HG02610 (cell line): ENCODE results near the gene RBM28.
A peak's percentile ranks its signal among the peaks of the same experiment; 100 is the strongest.

Source experiments
- ATAC-seq: cut with Tn5 transposase; IDR thresholded peaks from one replicate; pipeline ENCODE4 v1.9.1; 2021; ENCODE audit warnings: mild to moderate bottlenecking, moderate library complexity; ENCODE audit not compliant: unreplicated experiment

The RBM28 gene, protein sequence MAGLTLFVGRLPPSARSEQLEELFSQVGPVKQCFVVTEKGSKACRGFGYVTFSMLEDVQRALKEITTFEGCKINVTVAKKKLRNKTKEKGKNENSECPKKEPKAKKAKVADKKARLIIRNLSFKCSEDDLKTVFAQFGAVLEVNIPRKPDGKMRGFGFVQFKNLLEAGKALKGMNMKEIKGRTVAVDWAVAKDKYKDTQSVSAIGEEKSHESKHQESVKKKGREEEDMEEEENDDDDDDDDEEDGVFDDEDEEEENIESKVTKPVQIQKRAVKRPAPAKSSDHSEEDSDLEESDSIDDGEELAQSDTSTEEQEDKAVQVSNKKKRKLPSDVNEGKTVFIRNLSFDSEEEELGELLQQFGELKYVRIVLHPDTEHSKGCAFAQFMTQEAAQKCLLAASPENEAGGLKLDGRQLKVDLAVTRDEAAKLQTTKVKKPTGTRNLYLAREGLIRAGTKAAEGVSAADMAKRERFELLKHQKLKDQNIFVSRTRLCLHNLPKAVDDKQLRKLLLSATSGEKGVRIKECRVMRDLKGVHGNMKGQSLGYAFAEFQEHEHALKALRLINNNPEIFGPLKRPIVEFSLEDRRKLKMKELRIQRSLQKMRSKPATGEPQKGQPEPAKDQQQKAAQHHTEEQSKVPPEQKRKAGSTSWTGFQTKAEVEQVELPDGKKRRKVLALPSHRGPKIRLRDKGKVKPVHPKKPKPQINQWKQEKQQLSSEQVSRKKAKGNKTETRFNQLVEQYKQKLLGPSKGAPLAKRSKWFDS

DNA sequence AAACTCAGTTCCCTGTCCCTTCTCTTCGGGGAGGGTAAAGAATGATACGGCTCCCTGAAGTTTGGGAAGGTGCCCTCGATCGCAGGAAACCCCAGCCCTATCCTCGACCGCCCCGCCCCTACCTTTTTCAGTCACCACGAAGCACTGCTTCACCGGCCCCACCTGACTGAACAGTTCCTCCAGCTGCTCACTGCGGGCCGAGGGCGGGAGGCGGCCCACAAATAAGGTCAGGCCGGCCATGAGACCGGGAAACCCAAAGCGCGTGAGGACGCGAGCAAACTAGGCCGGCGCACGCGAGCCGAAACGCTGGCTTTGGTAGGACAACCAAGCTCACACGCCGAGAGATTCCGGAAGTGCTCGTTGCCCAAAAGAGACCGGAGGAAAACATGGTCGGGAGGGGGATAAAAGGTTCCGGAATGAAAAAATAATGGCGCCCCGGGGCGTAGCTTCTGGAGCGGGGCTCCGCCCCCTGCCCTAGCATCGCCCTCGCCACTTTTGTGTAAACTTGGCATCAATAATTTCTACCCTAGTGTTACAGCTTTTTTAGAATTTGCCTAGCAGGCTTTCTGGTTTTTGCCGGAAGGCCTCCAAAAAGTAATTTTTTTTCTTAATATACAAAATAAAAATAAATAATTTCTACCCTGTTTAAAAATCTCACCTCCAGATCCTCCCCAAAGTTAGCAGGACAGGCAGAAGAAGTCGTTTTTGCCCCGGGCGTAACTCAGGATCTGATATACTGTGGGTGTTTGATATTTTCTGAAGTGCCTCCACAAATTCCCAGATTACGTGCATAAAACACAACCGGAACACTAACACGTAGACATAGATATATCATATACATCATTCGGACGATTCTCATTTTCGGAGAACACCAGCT lies at the start of gene RBM28:
Gene RBM28, minus strand, starts transcription at position 355 of the 877 bp plus-strand sequence. Its CDS starts 115 bp downstream, at position 240.
- ATAC-seq = peak; percentile 95

DNA sequence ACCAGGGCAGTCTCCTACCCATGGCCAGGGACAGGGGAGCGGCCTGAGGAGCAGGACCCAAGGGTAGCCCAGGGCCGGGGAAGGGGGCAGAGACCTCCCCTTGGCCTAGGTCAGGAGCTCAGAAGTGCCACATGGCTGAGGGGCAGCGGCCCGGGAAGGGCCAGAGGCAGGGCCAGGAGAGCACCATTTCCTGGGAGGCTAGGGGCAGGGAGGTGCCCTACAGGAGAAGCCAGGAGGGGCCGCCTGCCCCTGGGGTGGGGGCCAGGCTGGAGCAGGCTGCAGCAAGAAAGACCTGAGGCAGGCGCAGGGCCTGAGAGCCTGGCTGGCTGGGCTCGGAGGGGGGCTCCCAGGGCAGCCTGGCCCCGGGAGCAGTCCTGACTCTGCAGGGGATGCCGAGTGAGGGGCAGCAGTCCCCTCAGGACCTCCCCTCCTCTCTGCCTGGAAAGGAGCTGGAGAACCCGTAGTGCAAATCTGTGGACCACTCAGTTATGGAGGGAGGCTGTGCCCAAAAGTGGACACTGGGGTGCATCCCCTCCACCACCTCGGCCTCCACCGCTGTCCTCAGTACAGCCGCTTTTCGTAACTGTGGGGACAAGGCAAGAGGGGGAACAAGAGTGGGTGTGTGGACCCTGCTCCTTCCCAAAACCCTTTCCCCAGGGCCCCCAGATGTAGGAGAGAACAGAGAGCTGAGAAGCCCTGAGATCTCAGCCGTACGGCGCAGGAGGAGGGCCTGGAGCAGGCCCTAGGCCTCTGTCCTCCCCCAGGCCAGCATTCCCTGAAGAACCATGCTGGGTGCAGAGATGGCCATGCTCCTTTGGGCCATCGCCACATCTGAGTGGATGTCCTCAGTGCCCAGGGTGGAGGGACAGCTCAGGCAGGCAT lies 49.0 kb upstream of the RBM28 start:
- ATAC-seq = no peak

DNA sequence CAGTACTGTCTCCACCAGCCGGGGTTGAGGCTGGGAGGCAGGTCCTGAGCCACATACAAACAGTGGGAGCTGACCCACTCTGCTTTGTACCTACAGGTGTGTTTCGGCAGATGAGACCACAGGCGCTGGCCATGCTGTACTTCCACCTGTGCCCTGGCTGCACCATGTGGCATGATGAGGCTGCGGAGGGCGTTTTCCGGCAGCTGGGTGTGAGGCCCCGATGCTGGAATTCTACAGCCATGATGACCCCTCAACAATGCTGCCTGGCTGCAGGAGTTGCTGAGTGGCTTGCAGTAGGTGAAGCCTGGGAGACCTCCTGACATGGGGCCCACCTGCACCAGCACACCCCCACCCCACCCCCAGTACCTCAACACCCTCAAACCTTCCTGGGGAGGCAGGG lies 48.1 kb upstream of the RBM28 start:
- no peak for ATAC-seq

DNA sequence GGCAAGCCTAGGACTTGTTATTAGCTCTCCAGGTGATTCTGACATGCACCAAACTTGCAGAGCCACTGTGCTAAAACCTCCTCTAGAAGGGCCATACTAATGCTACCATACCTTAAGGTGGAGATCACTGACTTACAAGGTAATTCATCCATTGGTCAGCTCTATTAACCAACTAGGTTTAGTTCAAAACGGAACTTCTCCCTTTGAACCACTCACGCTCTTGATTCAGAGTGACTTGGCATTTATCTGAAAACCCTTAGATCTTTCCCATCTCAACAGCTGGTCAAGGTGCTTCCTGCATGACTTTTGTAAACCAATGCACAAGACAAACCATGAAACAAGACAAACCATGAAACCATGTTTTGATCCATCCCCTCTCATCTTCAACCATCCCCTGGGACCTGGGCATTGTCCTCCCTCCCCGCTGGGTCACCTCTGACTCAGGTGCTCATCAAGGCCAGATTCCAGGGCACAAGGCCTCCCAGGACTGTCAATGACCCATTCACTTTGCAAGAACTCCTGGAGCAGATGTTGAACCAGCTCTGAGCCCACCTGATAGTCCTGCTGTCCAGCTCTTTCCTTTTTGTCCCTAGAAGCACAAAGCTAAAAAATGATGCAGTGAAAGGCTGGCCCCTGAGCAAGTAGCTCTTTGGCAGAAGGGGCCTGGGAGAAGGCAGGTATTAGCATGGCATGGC lies 47.3 kb upstream of the RBM28 start:
- no peak for ATAC-seq

DNA sequence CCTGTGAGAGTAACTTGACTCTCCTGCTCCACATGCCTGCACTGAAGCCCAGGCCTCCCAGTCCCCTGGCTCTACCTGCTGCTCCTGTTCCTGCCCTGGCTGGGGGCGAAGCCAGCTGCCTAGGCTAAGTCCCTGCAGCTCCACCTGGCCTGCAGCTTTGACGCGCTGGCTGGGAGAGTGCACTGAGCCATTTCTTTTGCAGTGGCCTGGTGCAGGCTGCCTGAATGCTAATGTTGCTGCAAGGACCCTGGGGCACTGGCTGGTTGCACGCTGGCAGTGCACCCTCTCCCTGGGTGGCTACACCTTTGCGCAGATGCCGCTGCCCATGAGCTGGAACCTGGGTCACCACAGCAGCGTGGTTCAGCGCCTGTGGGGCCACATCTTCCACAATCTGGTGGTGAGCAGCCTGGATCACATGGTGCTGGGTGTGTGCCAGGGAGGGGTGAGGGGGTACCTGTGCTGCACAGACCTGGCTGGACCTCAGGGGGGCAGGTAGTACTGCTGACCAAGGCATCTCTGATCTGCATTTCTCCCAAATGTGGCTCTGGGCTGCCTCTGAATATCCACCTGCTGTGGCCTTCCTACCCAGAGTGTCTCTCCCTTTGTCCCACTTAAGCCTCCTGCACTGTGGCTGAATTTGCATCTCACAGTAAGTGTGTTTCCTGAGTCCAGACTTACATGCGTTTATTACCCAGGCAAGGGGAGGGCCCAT lies 46.1 kb upstream of the RBM28 start:
- no peak for ATAC-seq

DNA sequence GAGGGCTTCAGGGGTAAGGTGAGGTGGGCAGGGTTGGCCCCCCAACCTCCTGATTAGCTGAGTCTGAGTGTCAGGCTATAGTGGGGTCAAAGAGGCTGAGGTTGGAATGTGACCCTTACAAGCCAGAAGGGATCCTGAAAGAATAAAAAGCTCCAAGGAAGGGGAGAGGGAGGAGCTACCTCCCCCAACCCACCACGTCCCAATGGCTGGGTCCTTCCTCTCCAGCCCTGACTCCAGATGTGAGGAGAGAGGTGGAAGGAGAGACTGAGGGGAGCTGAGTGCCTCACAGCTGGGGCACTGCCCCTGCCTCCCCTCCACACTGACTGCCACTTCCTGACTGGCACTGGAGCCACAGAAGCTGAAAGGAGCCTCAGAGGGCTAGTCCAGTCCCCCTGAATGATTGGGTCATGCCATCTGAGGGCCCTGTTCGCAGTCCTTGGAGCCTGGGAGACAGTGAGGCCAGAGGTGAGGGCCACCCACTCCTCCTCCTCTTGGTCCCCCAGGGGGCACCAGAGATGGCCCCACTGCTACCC lies 45.4 kb upstream of the RBM28 start:
- ATAC-seq = no peak

DNA sequence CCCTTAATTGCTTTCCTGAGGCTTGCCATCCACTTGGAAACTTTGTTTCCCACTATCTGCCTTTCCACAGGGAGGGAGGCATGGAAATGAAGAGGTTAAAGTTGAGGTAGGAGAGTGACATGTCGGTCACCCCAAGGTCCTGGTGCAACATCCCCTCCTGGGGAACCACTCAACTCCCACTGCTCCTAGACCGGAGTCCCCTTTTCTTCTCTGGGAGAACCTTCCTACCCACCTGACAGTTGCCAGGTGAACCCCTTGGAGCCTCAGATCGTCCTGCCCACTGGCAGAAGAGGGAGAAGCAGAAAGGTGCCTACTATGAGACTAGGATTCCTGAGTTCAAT lies 44.4 kb upstream of the RBM28 start:
- no peak for ATAC-seq

DNA sequence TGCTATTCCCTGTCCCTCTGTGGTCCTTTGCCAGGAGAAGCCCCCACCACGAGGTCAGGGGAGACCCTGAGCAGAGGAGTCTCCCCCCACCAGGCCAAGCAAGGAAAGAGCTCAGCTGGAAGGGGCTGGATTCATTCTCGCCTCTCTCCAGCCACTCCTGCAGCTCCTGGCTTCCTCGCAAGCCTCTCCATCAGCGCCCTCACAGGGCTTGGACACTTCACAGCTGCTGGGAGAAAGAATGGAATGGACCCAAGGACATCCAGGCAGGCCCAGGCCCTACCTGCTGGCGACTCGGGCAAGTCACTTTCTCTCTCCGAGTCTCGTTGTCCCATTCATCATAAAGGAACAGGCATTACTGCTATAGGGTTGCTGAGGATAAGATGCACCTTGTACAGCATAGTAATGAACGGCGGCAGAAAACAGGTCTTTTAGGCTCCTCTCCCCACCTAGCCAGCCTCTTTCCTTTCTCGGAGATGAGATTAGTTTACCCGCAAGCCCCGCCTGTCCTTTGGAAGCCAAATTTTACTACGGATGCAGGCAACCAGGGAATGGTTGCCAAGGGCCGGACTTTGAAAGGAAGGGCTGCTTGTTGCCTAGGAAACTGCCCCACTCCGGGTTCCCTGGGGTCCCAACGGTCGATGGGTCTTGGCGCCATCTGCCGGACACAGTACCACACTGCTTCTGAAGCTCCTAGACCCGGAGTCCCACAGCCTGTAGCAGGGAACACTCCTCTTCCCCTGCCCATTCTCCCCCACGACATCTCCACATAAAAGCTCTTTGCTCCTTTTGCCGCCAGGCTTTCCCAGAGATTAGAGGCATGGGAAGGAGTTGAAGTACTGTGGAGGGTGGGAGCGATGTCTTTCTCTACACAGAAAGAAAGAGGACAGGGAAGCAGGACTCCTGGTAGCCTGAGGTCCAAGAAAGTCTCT lies 43.8 kb upstream of the RBM28 start:
- ATAC-seq = no peak

DNA sequence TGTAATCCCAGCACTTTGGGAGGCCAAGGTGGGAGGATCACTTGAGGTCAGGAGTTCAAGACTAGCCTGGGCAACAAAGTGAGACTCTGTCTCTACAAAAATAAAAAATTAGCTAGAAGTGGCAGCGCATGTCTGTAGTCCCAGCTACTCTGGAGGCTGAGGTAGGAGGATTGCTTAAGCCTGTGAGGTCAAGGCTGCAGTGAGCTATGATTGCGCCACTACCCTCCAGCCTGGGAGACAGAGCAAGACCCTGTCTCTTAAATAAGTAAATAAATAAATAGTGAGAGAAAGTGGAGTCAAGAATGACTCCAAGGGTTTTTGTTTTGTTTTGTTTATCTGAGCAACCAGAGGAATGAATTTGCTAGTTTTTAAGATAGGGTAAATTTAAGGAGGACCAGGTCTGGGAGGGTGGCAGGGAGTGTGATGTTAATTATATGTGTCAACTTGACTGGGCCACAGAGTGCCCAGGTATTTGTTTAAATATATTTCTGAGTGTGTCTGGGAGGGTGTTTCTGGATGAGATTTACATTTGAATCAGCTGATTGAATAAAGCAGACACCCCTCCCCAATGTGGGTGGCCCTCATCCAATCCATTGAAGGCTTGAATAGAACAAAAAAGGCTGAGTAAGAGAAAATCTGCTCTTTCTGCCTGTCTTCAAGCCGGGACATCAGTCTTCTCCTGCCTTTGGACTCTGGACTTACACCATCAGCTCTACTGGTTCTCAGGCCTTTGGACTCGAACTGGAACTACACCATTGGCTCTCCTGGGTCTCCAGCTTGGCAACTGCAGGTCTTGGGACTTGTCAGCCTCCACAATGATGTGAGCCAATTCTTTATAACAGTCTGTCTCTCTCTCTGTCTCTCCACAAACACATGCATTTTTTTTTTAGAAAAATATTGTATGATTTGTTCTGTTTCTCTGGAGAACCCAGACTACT lies 42.5 kb upstream of the RBM28 start:
- ATAC-seq = no peak

DNA sequence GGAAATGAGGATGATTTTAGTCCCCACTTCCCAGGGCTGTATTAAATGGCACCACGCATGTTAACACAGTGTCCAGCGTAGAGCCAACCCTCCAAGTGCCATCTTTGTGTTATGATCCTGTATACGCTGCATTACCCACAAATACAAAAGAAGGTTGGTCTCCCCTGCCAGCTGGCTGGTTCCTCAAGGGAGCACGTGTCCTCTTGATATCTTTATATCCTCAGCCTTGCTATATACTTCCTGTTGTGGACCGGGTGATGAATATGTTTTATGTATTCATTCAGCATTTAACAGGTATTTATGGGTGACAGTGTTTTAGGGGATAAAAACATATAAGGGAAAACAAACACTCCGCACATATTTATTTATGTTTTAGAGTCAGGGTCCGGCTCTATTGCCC lies 41.0 kb upstream of the RBM28 start:
- no peak for ATAC-seq

DNA sequence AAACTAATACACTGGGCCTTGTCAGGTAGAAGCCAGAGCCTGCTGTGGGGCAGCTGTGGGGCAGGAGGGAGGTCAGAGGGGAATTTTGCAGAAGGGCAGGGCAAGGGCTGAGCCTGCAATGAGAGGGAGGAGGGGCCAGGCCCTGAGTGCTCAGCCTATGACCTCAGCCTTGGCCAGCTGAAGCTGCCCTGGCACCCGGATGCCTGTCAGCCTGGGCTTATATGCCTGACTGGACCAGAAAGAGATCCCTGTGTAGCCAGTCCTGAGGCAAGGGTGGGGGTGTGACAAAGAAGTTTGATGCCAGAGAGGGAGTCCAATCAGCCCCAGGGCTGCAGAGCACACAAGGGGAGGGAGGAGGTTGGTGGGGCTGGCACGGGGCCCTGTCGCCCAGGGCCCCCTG lies 40.1 kb upstream of the RBM28 start:
- ATAC-seq = no peak

DNA sequence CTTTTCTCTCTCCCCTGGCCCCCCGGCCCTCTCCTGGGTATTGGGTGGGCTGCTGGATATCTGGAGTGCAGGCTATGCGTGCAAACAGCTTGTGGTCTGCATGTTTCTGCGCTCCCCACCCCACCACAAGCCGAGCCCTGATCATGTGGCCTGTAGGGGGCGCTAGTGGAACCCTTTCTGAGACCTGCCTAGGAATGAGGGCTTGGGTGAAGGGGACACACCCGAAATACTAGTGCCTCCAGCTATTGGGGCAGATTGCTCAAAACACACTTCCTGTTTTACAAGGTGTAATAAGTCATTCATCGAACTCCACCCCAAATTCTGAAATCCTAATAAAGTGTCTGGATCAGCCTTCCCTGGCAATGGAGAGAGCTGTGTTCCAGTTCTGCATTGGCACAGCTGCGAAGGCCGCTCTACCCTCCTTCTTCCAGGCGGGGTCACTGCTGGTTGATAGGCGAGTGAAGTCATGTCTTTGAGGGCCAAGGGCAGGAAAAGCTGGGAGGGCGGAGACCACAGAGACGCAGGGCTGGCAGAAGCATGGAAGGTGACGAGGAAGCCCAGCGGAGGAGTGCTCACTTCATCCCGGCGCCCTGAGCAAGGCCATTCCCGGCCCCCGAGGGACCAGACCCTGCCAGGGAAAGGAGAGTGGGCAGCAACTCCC lies 37.6 kb upstream of the RBM28 start:
- no peak for ATAC-seq

DNA sequence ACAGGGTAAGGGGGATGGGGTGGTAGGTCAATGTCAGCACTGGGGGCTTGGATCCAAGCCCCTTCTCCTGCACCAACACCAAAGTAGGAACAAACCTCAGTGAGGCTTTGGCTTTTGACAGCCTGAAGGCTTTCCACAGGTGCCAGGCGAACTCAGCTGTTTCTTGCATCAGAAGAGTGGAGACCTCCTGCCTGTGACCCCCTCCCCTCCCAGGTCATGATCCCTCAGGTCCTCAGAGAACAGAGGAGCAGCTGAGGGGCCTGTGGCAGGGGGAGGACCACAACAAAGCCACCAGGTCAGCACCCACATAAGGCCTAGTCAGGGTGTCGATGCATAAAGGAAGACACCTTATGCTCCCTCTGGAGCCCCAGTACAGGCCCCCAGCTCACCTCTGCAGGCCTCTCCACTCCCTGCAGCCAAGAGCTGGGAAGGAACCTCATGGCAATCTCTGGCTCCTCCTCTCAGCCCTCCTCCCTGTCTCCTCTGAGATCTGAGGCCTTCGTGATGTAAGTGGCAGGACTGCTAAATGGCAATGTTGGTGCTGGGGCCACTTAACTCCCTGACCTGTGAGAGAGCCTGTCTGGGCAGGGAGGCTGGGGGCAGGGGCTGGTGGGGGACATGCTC lies 36.9 kb upstream of the RBM28 start:
- ATAC-seq = no peak

DNA sequence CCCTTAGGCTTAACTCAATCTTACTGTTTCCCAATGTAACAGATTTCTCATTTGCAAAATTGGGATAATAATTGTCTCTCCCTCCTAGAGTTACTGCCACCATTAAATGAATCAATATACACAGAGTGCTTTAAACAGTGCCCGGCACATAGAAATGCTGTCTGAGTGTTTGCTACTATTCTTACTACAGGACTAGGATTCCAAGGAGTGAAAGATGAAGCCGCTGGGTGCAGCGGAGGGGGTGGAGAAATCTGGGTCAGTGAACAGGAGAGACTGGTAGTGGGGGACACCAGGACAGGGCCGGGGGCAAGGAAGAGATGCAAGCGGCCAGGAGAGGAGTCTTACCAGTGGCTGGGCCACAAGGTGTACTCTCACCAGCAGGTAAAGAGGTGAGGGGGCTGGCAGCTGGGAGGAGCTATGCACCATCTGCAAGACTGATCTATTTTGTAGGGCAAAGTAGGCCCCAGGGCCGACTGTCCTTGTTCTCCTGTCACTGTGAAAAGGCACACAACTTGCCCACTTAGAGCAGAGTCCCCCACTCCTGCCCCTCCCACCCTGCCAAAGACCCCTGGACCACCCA lies 36.3 kb upstream of the RBM28 start:
- ATAC-seq = no peak

DNA sequence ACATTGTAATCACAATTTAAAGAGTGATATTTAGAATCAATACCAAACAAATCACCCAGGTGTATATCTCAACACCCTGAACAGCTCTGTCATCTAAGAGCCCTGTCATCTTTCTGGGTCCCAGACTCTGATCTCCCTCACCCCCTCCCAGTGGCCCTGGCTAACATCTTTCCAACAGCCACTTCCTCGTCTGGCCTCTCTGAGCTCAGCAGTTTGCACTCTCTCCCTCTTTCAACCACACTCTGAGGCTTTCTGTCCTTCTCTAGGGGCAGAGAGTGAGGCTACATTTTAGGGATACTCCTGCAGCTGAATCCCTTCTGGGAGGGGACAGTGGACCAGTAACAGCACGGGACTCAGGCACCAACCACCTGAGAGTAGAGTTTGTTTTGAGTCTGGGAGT lies 34.9 kb upstream of the RBM28 start:
- no peak for ATAC-seq
